Muscle of back (tissue), 11 donors: ENCODE results near the gene UCKL1. TPM values are rescaled to one million over a fixed set of nuclear protein-coding genes. Genes with fewer than 3 reads are reported as not detected.
"Not testable (repeated sequence)": the region's sequence is repeated elsewhere in the genome, so short reads cannot be mapped to it uniquely, and the experiment has no call there.

ENCODE experiments used
- DNase-seq, 3 donors: peaks; one replicate each; pipeline versions ENCODE4 v3.0.0 to v3.0.0-alpha.2; 2013
- polyA plus RNA-seq, 10 donors: library from polyadenylated mRNA; unstranded; fragments of 120-200 nt; gene quantifications; one replicate each; pipeline ENCODE4 v1.2.1, GENCODE V29; 2013; ENCODE audit not compliant: insufficient read length in 10 of 10

UCKL1 gene
- polyA plus RNA-seq, 10 donors: 28.3 to 58.9 (median 41.3) TPM

GRCh38 chr20:63960654-63961621 lies 4.7 kb upstream of the UCKL1 start:
- not testable (repeated sequence) for DNase-seq

GRCh38 chr20:63959699-63960075 lies 3.5 kb upstream of the UCKL1 start:
- DNase-seq: no peak

GRCh38 chr20:63958964-63959698 lies 2.9 kb upstream of the UCKL1 start:
- no peak for DNase-seq

- no peak for DNase-seq
These were observed 2.3 kb upstream of the UCKL1 start for GRCh38 chr20:63958471-63958870.

GRCh38 chr20:63957690-63958441 lies 1.6 kb upstream of the UCKL1 start:
- no peak for DNase-seq

- peak in 1 of 3 donors; percentile 81 for DNase-seq
These were observed 931 bp upstream of the UCKL1 start for GRCh38 chr20:63957004-63957689.

DNA sequence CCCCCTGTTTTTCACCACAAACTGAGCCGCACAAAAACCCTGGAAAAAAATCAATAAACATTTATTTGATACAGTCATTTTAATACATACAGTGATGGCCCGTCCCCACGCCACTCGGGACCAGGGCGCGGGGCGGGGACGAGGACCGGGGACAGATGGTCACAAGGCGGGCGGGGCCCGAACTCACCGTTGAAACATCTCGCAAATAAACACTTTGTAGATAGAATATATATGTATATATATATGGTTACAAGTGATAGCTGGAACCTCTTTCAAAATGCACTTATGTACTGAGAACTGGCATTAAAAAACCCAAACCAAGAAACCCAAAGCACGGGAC lies 418 bp upstream of the UCKL1 start:
- no peak for DNase-seq

DNA sequence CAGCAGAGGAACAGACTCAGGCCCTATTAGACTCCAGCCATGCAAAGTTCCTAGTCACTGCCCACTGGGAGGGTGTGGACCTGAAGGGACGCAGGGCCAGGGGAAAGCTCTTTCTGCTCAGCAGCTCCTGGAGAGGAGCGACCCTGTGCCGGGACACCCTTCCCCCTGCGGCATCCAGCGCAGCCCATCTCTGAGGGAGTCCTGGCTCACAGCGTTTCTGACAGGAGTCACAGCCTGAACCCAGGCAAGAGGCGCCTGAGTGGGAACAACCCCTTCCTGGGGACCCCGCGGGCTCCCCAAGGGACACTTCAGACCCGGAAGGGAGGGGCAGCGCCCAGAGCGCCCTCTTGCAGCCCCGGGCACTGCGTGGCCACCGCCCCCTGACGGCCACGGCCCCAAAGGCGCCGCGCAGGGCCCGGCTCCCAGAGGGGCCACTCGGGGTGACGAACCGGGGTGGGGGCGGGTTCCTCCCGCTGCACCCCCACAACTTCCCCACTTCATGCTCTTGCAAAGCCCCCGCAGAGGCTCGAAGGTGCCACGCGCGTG lies 862 bp downstream of the UCKL1 start:
- no peak for DNase-seq

DNA sequence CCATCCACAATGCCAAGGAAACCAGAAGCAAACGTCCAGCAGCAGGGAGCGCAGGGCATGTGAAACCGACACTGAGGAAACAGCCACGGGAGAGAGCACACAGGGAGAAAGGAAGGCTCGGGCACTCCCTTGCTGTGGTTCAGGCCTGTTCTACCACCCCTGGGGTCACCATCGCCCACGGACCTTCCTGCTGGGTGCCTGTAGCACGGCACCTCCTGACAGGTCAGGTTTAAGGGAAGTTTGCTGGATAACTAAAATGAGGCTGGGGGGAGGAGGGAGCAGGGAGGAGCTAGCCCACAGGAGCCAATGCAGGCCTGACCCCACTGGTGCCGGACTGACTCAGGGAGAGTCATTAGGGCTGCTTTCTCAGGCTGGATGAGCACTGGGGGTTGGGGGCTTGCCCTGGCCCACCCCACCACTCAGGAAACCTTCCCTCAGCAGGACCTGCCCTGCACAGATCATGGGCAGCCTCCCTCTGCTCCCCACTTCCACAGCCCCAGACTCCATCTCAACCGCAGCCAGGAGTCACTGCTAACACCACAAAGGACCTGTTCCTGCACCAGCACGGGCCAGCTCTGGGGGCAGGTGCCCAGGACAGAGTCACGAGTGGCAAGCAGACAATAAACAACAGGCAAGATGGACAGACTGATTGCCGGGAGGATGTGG lies 2.3 kb downstream of the UCKL1 start:
- no peak for DNase-seq

GRCh38 chr20:63952769-63953168 lies 3.4 kb downstream of the UCKL1 start:
- DNase-seq: no peak

- no peak for DNase-seq
These were observed 4.0 kb downstream of the UCKL1 start for GRCh38 chr20:63952210-63952535.

DNA sequence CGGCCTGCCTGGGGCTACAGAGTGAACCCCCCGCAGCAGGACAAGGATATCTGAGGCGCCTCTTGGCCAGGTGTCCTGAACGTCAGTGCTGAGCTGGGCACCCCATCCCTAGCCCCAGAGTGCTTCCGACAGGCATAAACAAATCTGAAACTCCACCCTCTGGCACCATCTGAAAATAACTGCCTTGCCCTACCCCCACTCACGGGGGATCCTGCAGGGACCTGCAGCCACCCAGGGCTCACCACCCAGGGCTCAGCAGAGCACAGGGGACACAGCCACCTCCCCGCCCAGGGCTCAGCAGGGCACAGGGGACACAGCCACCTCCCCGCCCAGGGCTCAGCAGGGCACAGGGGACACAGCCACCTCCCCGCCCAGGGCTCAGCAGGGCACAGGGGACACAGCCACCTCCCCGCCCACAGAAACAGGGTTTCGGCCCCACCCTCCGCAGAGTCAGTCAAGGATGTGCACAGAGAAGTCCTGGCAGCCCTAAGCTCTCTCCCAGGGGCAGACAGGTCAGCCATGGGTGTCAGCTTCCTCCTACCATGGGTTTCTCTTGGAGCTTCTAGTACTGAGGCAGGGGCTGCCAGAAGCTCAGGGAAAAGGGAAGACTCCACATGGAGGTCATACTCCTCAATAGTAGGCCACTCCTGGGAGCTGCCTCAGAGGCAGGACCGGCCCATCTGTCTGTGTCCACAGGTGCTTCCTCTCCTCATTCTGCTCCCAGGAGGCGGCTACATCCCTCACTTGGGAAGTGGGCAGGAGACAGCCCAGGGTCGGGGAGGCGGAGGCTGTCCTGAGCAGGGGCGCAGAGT lies 4.6 kb downstream of the UCKL1 start:
- no peak for DNase-seq

GRCh38 chr20:63950701-63951397 lies 5.4 kb downstream of the UCKL1 start:
- DNase-seq: peak in 1 of 3 donors; percentile 37

- no peak for DNase-seq
These were observed 8.4 kb downstream of the UCKL1 start for GRCh38 chr20:63947638-63948456.

DNA sequence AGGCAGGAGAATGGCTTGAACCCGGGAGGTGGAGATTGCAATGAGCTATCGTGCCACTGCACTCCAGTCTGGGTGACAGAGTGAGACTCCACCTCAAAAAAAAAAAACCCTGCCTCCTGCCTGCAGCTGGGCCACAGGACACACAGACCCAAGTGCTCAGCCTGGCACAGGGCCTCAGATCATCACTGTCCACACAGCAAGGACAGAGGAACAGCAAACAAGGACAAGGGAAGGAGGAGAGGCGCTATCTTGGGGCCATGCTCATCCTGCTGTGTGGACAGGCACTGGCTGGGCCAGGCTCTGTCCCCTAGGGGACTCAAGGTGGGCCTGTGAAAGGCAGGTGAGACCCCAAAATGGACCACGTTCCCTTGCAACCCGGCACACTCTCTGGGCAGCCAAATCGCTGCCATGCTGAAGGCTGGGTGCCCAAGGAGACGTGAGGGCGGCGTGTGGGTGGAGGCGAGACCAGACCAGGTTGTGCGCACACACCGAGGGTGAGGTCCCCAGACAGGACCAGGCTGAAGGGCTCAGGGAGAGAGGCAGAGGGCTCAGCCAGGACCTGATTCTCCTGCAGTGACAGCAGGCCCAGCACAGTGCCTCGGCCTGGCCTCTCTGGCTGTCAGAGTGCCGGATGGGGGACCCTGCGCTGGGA lies 9.1 kb downstream of the UCKL1 start:
- no peak for DNase-seq

DNA sequence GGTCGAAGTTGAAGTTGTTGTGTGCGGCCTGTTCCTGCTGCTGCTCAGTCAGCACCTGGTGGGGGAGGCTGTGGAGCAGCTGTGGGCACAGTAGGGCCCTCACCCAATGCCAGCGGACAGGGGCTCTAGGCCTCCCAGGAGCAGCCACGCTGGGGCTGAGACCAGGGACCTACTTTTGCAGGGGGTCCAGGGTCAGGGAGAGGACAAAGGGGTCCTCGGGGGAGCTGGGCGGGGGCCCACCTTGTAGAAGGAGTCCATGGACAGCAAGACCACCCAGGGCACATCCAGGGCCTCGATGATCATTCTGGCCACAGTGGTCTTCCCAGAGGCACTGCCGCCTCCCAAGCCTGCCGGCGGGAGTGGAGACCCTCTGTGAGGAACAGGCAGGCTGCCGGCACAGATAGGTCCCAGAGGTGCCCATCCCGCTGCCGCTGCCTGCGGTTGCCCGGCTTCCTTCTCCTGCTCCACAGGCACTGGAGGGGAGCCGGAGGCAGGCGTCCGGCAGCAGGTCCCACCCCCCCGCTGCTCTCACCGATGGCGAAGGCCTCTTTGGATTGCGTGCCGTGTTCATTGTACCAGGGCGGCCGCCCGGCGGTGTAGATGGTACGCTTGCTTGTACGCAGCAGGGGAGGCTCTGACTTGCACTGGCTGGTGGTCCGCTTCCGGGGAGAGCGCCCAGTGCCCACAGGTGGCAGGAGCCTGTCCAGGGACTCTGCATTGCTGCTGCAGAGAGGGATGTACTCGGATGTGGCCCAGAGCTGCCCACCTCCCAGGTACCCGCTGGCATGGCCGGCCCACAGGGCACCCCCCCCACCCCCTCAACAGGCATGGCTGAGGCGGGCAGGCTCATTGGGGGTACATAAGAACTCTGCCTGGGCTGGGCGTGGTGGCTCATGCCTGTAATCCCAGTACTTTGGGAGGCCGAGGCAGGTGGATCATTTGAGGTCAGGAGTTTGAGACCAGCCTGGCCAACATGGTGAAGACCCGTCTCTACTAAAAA lies 10.0 kb downstream of the UCKL1 start:
- DNase-seq: no peak
